ENCODE results near the gene ZNF592.
A peak's percentile ranks its signal among the peaks of the same experiment; 100 is the strongest.
"Not testable (repeated sequence)": the region's sequence is repeated elsewhere in the genome, so short reads cannot be mapped to it uniquely, and the experiment has no call there.

Gene ZNF592

GRCh38 chr15:84748274-84749110 is at the start of gene ZNF592:
Gene ZNF592 (plus strand): TSS chr15:84748592. CDS start chr15:84782676, 34,084 bp downstream.
- DNase-seq = peak; percentile 0

DNA sequence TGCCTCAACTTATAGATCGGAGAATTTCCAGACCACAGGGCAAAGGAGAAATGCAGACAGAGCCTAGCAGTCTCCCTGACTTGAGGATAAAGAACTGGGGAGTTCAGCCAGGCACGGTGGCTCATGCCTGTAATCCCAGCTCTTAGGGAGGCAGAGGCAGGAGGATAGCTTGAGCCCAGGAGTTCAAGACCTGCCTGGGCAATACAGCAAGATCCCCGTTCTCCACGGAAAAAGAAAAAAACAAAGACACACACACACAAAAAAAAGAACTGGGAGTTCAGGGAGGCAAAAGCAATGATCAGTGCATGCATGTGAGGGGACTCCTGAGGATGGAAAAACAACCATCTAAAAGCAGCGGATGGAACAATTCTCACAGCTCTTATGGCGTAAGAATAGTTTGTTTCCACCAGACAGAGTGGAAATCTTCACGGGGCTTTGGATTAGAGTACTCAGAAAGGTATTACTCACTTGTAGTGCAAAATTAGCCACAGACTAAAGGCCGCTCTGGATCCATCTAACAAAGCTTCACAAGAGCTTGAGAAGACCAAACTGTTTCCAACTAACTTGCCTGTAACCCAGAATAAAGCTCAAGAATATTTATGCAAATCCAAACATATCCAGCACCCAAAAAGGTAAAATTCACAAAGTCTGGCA is 48.7 kb upstream of the ZNF592 start:
- no peak for DNase-seq

DNA sequence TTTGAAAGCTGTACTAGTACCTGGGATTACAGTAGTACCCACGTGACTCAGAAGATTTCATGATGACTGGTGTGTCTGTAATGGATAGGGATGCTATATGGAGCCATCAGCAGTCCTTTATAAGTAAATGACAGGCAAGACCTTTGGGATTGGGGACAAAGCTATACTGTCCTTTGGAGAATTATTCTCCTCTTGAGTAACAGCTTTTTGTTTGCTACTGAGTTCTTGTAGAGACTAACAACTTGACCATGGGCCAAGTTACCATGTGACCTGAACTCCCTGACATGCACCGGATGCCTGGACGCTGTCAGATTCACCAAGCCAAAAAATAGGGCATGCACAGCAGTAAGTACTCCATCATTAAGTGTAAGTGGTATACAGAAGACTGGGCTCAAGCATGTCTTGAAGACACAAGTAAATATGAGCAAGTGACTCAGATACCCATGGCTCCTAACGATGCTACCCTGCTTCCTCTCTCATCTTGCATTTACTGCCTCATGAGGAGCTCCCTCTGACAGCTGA is 45.4 kb upstream of the ZNF592 start:
- DNase-seq = no peak

DNA sequence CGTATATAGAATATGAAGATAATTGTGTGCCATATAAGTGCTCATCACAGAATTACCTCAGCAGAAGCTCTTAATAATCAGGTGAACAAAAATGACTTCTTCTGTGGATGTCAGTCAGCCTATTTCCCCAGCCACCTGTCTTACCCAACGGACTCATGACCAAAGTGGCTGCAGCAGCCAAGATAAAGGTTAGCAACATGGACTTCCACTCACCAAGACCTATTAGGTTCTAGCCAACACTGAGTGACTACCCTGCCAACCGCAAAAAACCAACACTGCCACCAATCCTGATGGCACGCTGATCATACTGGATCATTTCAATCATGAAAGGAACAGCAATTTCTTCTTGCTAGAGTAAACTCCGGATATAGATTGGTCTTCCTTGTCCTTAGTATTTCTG is 44.6 kb upstream of the ZNF592 start:
- no peak for DNase-seq

DNA sequence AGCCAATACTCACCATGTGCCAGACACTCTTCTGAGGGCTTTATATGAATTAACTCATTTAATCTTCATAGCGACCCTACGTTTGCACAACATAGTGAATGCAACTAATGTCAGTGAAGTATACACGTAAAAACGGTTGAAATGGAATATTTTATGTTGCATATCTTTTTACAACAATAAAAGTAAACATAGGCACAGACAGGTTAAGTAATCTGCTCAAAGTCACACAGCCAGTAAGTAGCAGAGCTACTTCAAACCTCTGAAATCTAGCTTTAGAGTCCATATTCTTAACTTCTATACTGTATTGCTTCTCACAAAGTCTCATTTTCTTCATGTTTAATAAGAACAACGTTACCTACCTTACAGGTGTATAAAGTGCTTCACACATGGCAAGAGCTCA is 34.0 kb upstream of the ZNF592 start:
- DNase-seq = no peak

DNA sequence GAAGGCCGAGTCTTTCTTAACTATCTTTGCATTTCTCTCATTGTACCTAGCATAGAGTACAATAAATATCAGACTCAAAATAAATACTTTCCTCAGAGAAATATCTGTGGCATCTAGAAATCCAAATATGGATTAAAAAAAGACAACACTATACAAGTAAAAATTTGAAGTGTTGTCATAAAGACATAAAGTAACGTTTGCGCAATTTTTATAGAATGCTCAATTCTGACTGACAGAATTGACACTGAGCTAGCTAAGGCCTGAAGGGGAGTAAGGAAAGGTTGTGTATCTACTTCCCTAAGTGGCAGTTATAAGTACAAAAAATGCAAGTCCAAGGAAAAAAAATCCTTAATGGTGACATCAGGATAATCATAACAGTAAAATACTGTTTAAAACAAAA is 33.6 kb upstream of the ZNF592 start:
- no peak for DNase-seq

DNA sequence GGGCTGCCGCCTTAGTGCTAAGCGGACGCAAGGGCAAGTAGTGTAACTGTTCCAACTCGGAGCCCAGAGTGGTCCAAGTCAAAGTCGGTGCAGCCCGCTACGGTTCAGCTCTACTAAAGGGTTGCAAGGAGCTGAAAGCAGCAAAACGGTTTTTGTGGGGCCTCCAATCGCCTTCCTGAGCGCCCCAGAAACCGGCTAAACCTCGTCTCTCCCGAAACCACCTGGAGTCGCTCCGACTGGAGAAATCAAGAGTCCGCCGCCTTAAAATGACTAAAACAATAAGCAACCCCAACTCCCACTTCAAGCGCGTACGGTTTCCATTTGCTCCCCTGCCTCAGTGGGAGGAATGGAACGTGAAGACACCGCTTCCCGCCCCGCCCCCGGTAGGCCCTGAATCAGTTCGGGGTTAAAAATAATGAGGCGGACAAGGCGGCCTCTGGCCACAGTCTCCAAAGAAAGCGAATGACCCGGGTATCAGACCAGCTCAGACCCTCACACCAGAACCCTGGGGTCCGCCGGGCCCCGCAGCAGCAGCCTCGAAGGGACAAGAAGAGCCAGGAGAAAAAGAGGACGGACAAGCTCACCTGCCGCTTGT is 32.9 kb upstream of the ZNF592 start:
- DNase-seq = no peak

GRCh38 chr15:84716036-84716732 is 32.2 kb upstream of the ZNF592 start, which contains the start of gene SEC11A:
Gene SEC11A (minus strand): TSS chr15:84716139. CDS start chr15:84716075, 64 bp downstream.
- DNase-seq = peak; percentile 76

DNA sequence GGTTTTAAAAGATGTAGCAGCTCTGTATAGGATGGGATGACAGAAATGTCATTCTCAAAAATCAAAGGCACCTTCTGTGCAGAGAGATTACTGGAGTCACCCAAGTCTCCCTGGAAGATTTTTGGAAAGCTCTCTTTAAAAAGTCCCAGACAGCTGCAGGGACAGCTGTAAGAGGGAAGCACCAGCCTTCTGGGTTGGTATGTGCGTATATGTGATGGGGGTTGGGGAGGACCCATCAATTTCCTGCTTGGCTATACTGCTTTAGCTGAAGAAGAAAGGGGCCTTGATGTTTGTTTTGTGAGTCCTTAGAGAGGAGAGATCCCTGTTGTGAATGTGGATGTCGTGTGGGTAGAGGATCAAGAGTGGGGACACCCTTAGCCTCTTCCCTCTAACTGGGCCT is 27.0 kb upstream of the ZNF592 start:
- no peak for DNase-seq

- no peak for DNase-seq
These were observed 25.8 kb upstream of the ZNF592 start for GRCh38 chr15:84722628-84723027.

GRCh38 chr15:84725001-84725491 is 23.3 kb upstream of the ZNF592 start:
- no peak for DNase-seq

DNA sequence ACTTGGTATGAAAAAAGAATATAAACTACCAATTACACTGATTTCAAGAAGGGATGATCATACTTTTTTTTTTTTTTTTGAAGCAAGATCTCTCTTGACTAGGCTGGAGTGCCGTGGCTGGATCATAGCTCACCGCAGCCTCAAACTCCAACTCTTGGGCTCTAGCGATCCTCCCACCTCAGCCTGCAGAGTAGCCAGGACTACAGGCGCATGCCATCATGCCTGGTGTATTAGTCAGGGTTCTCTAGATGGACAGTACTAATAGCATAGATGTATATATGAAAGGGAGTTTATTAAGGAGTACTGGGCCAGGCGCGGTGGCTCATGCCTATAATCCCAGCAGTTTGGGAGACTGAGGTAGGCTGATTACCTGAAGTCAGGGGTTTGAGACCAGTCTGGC is 21.0 kb upstream of the ZNF592 start:
- no peak for DNase-seq

- no peak for DNase-seq
These were observed 16.6 kb upstream of the ZNF592 start for GRCh38 chr15:84731774-84732173.

GRCh38 chr15:84734794-84735479 is 13.5 kb upstream of the ZNF592 start:
- peak; percentile 46 for DNase-seq

GRCh38 chr15:84735480-84736061 is 12.8 kb upstream of the ZNF592 start:
- DNase-seq = not testable (repeated sequence)

GRCh38 chr15:84736375-84736774 is 12.0 kb upstream of the ZNF592 start:
- DNase-seq = no peak

- no peak for DNase-seq
These were observed 11.4 kb upstream of the ZNF592 start for GRCh38 chr15:84737005-84737404.

DNA sequence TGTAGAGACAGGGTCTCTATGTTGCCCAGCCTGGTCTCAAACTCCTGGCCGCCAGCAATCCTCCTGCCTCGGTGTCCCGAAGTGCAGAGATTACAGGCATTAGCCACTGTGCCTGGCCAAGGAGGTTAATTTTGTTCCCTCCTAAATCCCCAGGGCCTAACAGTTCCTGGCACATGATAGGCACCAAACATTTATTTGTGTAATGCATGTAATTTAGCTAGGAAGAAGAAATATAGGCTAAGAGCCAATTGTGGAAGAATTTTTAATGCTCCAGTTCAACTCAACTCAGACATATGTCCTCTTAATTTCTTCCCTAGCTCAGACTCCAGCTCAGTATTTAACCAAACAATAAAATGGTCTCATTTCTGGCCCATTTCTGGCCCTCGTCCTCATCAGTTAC is 7.7 kb upstream of the ZNF592 start:
- DNase-seq = no peak

DNA sequence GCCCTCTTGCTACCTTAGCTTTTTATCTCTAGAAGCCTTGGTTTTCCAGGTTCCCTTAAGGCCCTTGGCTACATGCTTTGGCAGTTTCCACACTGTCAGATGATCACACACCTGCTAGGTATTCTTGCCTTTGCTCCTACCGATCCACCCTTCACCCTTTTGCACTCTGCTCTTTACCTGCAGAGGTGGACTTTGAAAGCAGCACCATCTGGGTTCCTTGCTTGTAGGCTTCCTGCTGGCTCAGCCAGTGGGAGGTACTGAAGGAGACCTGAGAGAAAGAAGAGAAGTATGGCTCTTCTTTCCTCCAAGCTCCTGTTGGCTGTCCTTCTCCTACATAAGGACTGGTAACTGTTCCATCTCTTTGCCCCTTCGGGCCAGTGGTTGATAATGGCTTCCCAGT is 7.3 kb upstream of the ZNF592 start:
- DNase-seq = no peak

GRCh38 chr15:84747416-84748273 is 747 bp upstream of the ZNF592 start:
- DNase-seq = peak; percentile 27
